ENCODE results near the gene CHD5.
"Not testable (repeated sequence)": the region's sequence is repeated elsewhere in the genome, so short reads cannot be mapped to it uniquely, and the experiment has no call there.

CHD5 gene

GRCh38 chr1:6180268-6180706 is at the start of gene CHD5:
Gene CHD5 (minus strand): TSS chr1:6180321. CDS start chr1:6180023, 298 bp downstream.
- peaks cover 49% of the 10 kb centered on the region for H3K27me3 Mint-ChIP-seq
- peaks cover 17% of the 10 kb centered on the region for H3K36me3 Mint-ChIP-seq (ENCODE audit: low read depth)
- no peak within 1 kb of the TSS for H3K27ac Mint-ChIP-seq
- H3K4me3 Mint-ChIP-seq = peak within 1 kb of the TSS; percentile 54
- DNase-seq = no peak
- H3K4me1 Mint-ChIP-seq (ENCODE audit: low read depth) = peaks cover 44% of the 10 kb centered on the region
- H3K9me3 Mint-ChIP-seq = no peaks in the 10 kb centered on the region

- Mint-ChIP-seq H3K4me1 (ENCODE audit: low read depth) (peaks cover 2% of the 10 kb centered on the region), H3K36me3 (ENCODE audit: low read depth) (peaks cover 92% of the 10 kb centered on the region), H3K9me3 (no peaks in the 10 kb centered on the region), H3K27me3 (no peaks in the 10 kb centered on the region), H3K4me3 (no peak overlapping the region), H3K27ac (peak overlapping the region; percentile 32)
- no peak for DNase-seq
Observed at GRCh38 chr1:6225651-6226050, 45.5 kb upstream of the CHD5 start.

DNA sequence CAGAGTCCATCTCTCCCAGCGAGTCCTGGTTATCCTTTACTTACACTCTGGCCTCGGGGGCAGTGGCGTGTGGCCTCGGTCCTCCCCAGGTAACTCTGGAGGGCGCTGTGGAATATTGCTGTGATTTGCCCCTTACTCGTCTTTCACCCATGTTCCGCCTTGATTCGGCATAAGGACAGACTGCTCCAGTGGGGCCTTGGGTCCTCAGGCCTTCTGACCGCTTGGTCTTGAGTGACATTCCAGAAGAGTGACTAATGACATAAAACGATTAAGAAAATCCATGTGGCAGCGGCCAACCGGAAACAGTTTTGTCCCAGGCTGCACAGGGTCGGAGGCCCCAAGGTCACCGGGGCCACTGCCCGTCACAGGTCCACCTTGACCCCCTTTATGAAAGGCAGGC is 44.6 kb upstream of the CHD5 start:
- no peaks in the 10 kb centered on the region for H3K9me3 Mint-ChIP-seq
- peaks cover 90% of the 10 kb centered on the region for H3K36me3 Mint-ChIP-seq (ENCODE audit: low read depth)
- H3K4me1 Mint-ChIP-seq (ENCODE audit: low read depth) = peaks cover 2% of the 10 kb centered on the region
- no peaks in the 10 kb centered on the region for H3K27me3 Mint-ChIP-seq
- no peak overlapping the region for H3K4me3 Mint-ChIP-seq
- no peak overlapping the region for H3K27ac Mint-ChIP-seq
- DNase-seq = no peak

- H3K27ac Mint-ChIP-seq = no peak overlapping the region
Observed at GRCh38 chr1:6223617-6224016, 43.5 kb upstream of the CHD5 start.

DNA sequence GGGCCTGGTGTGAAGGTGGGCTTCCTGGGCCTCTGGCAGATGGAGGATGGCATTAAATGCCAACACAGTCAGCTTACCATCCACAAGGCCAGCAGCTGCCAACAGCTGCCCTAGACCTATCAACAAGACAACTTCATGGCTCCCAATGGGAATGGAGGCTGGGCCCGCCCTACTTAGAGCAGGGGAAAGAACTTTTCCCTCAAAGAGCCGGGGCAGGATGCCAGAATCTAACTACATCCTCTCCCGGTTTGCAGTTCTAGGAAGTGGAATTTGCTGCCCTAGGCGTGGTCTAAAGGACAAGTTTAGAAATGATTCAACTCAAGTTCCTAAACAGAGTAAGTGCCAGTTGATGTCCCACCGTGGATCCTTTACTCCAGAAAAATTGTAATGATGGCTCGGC is 42.5 kb upstream of the CHD5 start:
- Mint-ChIP-seq H3K27ac (no peak overlapping the region), H3K36me3 (ENCODE audit: low read depth) (peaks cover 74% of the 10 kb centered on the region), H3K9me3 (no peaks in the 10 kb centered on the region), H3K4me3 (no peak overlapping the region), H3K27me3 (peaks cover under 1% of the 10 kb centered on the region), H3K4me1 (ENCODE audit: low read depth) (peaks cover 2% of the 10 kb centered on the region)
- no peak for DNase-seq

More at GRCh38 chr1:6223617-6224016, 43.5 kb upstream of the CHD5 start:
- Mint-ChIP-seq H3K4me1 (ENCODE audit: low read depth) (peaks cover 2% of the 10 kb centered on the region), H3K36me3 (ENCODE audit: low read depth) (peaks cover 82% of the 10 kb centered on the region), H3K9me3 (no peaks in the 10 kb centered on the region), H3K27me3 (no peaks in the 10 kb centered on the region), H3K4me3 (no peak overlapping the region)
- no peak for DNase-seq

- H3K4me1 Mint-ChIP-seq (ENCODE audit: low read depth) = no peaks in the 10 kb centered on the region
- peaks cover 7% of the 10 kb centered on the region for H3K27me3 Mint-ChIP-seq
- peaks cover 62% of the 10 kb centered on the region for H3K36me3 Mint-ChIP-seq (ENCODE audit: low read depth)
- DNase-seq = no peak
- no peak overlapping the region for H3K27ac Mint-ChIP-seq
- H3K4me3 Mint-ChIP-seq = no peak overlapping the region
- H3K9me3 Mint-ChIP-seq = no peaks in the 10 kb centered on the region
Observed at GRCh38 chr1:6221210-6221784, 41.2 kb upstream of the CHD5 start.

- no peak overlapping the region for H3K4me3 Mint-ChIP-seq
- no peak overlapping the region for H3K27ac Mint-ChIP-seq
- no peaks in the 10 kb centered on the region for H3K4me1 Mint-ChIP-seq (ENCODE audit: low read depth)
- no peak for DNase-seq
- peaks cover 51% of the 10 kb centered on the region for H3K36me3 Mint-ChIP-seq (ENCODE audit: low read depth)
- peaks cover 14% of the 10 kb centered on the region for H3K27me3 Mint-ChIP-seq
- no peaks in the 10 kb centered on the region for H3K9me3 Mint-ChIP-seq
Observed at GRCh38 chr1:6220236-6220635, 40.1 kb upstream of the CHD5 start.

- H3K9me3 Mint-ChIP-seq; H3K4me1 Mint-ChIP-seq (ENCODE audit: low read depth); H3K27ac Mint-ChIP-seq; DNase-seq; H3K4me3 Mint-ChIP-seq: not testable (repeated sequence)
- H3K36me3 Mint-ChIP-seq (ENCODE audit: low read depth) = peaks cover 45% of the 10 kb centered on the region
- peaks cover 15% of the 10 kb centered on the region for H3K27me3 Mint-ChIP-seq
Observed at GRCh38 chr1:6219641-6220040, 39.5 kb upstream of the CHD5 start.

GRCh38 chr1:6218375-6219164 is 38.4 kb upstream of the CHD5 start:
- Mint-ChIP-seq H3K4me1 (ENCODE audit: low read depth) (no peaks in the 10 kb centered on the region), H3K36me3 (ENCODE audit: low read depth) (peaks cover 35% of the 10 kb centered on the region), H3K27me3 (peaks cover 15% of the 10 kb centered on the region), H3K4me3 (no peak overlapping the region), H3K9me3 (no peaks in the 10 kb centered on the region), H3K27ac (no peak overlapping the region)
- DNase-seq = no peak

GRCh38 chr1:6212193-6212959 is 32.3 kb upstream of the CHD5 start:
- peaks cover 7% of the 10 kb centered on the region for H3K4me1 Mint-ChIP-seq (ENCODE audit: low read depth)
- peaks cover 2% of the 10 kb centered on the region for H3K36me3 Mint-ChIP-seq (ENCODE audit: low read depth)
- H3K4me3 Mint-ChIP-seq = no peak overlapping the region
- peaks cover 32% of the 10 kb centered on the region for H3K27me3 Mint-ChIP-seq
- no peak overlapping the region for H3K27ac Mint-ChIP-seq
- DNase-seq = no peak
- H3K9me3 Mint-ChIP-seq = no peaks in the 10 kb centered on the region

GRCh38 chr1:6211731-6212130 is 31.6 kb upstream of the CHD5 start:
- DNase-seq = no peak
- H3K4me3 Mint-ChIP-seq = no peak overlapping the region

DNA sequence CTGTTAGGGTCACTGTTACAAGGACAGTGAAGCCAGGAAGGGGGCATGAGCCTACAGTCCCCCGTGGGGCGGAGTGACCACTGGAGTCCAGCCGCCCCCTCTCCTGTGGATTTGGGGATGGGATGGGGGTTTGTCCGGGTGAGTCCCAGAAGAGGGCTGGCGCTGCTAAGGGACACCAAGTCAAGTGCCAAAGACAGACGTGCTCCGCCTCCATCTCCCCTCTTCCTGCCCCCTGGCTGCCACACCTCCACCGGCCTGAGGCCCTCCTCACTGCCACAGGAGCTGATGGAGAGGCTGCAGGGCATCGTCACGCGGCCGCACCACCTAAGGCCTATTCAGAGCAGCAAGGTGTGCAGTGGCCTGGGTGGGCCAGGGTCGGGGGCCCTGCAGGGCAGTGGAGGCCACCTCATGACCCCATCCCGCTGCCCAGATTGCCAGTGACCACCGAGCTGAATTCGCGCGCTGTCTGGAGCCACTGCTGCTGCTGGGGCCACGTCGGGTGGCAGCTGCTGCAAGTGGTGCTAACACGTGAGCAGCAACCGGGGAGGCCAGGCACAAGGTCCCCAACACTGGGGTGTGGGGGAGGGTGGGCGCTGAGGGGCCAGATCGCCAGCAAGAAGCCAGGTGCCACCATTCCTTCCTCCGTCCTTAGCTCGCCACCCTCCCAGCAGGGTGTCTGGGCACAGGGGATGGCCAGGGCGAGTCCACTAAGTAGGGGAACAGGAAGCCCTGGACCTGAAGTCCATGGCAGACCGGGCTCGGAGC is 30.7 kb upstream of the CHD5 start:
- Mint-ChIP-seq H3K27ac (no peak overlapping the region), H3K9me3 (no peaks in the 10 kb centered on the region), H3K27me3 (peaks cover 33% of the 10 kb centered on the region), H3K4me1 (ENCODE audit: low read depth) (peaks cover 10% of the 10 kb centered on the region), H3K4me3 (no peak overlapping the region), H3K36me3 (ENCODE audit: low read depth) (peaks cover 2% of the 10 kb centered on the region)
- no peak for DNase-seq

More at GRCh38 chr1:6211731-6212130, 31.6 kb upstream of the CHD5 start:
- H3K27ac Mint-ChIP-seq = no peak overlapping the region
- H3K4me1 Mint-ChIP-seq (ENCODE audit: low read depth) = peaks cover 10% of the 10 kb centered on the region
- peaks cover 35% of the 10 kb centered on the region for H3K27me3 Mint-ChIP-seq
- no peaks in the 10 kb centered on the region for H3K9me3 Mint-ChIP-seq
- peaks cover 2% of the 10 kb centered on the region for H3K36me3 Mint-ChIP-seq (ENCODE audit: low read depth)

DNA sequence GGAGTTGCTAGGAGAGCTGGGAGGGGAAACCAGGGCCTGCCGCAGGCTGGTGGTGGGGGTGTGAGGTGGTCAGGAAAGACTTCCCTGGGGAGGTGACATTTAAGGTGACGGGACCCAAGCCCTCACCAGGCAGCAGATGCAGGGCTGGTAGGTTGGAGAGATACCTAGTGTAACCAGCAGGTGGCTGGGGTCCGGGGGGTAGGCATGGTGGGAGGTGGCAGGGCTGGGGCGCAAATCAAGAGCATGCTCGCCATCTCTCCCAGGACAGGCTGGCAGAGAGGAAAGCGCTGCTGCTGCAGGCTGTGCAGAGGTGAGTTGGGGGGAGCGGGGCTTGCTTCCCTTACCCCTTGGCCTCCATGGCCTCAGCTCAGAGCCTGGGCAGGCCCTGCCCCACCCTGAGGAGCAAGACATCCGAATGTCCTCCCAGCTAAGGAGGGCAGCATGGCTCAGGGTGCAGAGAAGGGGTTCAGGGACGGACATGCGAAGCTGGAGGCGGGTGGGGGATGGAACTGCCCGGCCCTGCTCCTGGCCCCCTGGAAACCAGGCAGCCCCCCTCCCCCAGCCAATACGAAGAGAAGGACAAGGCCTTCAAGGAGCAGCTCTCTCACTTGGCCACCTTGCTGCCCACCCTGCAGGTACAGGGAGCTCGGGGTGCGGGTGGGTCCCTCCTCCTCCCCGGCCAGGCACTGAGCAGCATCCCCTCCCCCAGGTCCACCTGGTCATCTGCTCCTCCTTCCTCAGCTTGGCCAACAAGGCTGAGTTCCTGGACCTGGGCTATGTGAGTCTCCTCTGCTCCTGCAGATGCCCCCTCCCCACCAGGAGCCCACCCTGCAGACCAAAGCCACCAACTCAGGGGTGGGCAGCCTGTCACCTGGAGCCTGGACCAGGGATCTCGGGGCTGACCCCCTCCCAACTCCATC is 29.8 kb upstream of the CHD5 start:
- Mint-ChIP-seq H3K4me1 (ENCODE audit: low read depth) (peaks cover 12% of the 10 kb centered on the region), H3K4me3 (peak overlapping the region; percentile 41), H3K36me3 (ENCODE audit: low read depth) (peaks cover 2% of the 10 kb centered on the region), H3K27ac (no peak overlapping the region), H3K9me3 (no peaks in the 10 kb centered on the region), H3K27me3 (peaks cover 27% of the 10 kb centered on the region)
- peak; percentile 48 for DNase-seq
